Gastrocnemius medialis (tissue), 4 donors: ENCODE results near the gene CCDC82. TPM values are rescaled to one million over a fixed set of nuclear protein-coding genes. Genes with fewer than 3 reads are reported as not detected.

Experiments
- ATAC-seq, 2 donors: fragments of 150-250 bp; one replicate each; pipeline ENCODE4 v1.9.1; 2016
- DNase-seq, 2 donors: peaks; one replicate each; pipeline ENCODE4 v3.0.0-alpha.2; 2019
- H3K27ac ChIP-seq, 4 donors: fragments of 200-600 bp; sonication (generic); 1 replicate in 1 of 4; 2 replicates in 3 of 4; pipeline ENCODE4 v1.5.1; 2016 to 2018; ENCODE audit warnings: mild to moderate bottlenecking in 2 of 4, moderate library complexity in 1 of 4
- H3K27me3 ChIP-seq, 3 donors: fragments of 200-600 bp; sonication (generic) in 2 of 3; 1 replicate in 1 of 3; 2 replicates in 2 of 3; pipeline versions ENCODE4 v1.5.1 to v1.6.0; 2016 to 2019; ENCODE audit warnings: mild to moderate bottlenecking in 1 of 3, moderate library complexity in 1 of 3
- H3K36me3 ChIP-seq, 2 donors: fragments of 200-600 bp; sonication (generic) in 1 of 2; one replicate each; pipeline ENCODE4 v1.5.1; 2017 to 2018
- H3K4me1 ChIP-seq, 2 donors: fragments of 200-600 bp; sonication (generic) in 1 of 2; one replicate each; pipeline ENCODE4 v1.5.1; 2016 to 2017; ENCODE audit warnings: mild to moderate bottlenecking in 2 of 2
- H3K4me3 ChIP-seq, 4 donors: fragments of 200-600 bp; sonication (generic) in 3 of 4; 1 replicate in 1 of 4; 2 replicates in 3 of 4; pipeline ENCODE4 v1.5.1; 2016 to 2019; ENCODE audit warnings: mild to moderate bottlenecking in 2 of 4
- H3K9me3 ChIP-seq, 3 donors: fragments of 200-600 bp; sonication (generic) in 2 of 3; 1 replicate in 1 of 3; 2 replicates in 2 of 3; pipeline ENCODE4 v1.5.1; 2016 to 2019
- POLR2A ChIP-seq, 2 donors: fragments of 450-650 bp; IDR thresholded peaks; one replicate each; pipeline ENCODE4 v1.6.1; 2017; ENCODE audit warnings: antibody characterized with exemption in 2 of 2, mild to moderate bottlenecking in 2 of 2, moderate library complexity in 2 of 2
- in situ Hi-C, 4 donors: fragments of 200-750 bp; cut with MboI; loops; one replicate each; pipeline versions ENCODE4 v1.15.0 to v1.8.0; 2017; ENCODE audit warnings: low sequenced_read_pairs in 4 of 4
- intact Hi-C: fragments of 100-400 bp; cut with DNase I; formaldehyde crosslinking; loops from one replicate; pipeline ENCODE4 v1.15.1; 2023; ENCODE audit warnings: low total_unique reads
- total RNA-seq, 4 donors: library from RNA; depleted of rRNA; stranded (reverse); fragments of >200 nt; gene quantifications; one replicate each; pipeline versions ENCODE4 v1.1.0 to v1.2.3, GENCODE V29; 2016
- TF ChIP-seq, protein P1 (sequence below), 5 experiments: fragments of 450-650 bp in 3 of 5; fragments of 200-600 bp in 2 of 5; sonication (generic) in 2 of 5; IDR thresholded peaks in 4 of 5; conservative IDR thresholded peaks in 1 of 5; 1 replicate in 4 of 5; 2 replicates in 1 of 5; pipeline ENCODE4 v1.5.1; 2016 to 2019; ENCODE audit warnings: antibody characterized with exemption in 5 of 5, mild to moderate bottlenecking in 3 of 5, moderate library complexity in 3 of 5

CCDC82 gene
- total RNA-seq, 4 donors from 2014 or later: 4.6 to 9.1 (median 6.6) TPM

DNA sequence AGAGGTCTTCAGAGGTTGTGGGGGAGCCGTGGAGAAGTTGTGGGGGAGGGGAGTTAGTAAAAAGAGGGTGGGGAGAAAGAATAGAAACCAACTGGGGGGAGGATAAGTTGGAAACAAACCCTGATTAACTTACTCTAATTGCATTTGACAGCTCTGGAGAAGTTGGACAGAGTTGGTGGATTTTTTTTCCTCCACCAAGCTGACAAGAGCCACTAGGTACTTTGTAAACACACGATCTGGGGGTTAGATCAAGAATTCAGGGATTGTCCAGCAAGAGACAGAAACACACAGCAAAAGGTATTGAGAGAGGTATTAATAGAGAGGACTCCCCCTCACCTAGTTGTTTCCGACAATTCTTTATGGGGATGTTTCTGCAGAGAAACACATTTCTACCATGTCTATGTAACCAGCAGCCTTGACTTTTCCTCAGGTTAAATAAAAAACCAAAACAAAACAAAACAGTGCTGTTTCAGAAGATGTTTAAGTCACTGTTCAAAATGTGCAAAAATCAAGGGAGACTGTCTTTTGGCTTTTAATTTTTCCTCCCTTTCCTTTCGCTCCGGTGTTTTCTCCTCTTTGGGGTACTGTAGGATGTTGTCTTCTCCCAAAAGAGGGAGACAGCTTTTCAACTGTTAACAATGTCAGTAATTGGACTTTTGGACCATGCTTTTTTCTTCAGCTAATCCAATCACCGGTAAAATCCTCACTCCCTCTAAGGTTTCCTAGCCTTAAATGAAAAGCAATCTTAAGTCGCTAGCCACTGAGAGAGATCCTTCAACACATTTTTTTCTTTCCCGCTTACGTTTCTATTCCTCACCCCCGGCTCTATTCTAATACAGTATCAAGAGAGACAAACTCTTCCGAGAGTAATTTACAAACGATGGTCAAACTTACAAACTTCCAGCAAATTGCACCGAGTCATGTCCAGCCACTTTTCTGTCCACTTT is 47.4 kb downstream of the CCDC82 start:
- ATAC-seq (peak in 1 of 2 donors; percentile 2), DNase-seq (no peak)
- TF ChIP-seq POLR2A (IDR thresholded peaks at IDR 0.05): no peak
- TF ChIP-seq, protein P1, sequence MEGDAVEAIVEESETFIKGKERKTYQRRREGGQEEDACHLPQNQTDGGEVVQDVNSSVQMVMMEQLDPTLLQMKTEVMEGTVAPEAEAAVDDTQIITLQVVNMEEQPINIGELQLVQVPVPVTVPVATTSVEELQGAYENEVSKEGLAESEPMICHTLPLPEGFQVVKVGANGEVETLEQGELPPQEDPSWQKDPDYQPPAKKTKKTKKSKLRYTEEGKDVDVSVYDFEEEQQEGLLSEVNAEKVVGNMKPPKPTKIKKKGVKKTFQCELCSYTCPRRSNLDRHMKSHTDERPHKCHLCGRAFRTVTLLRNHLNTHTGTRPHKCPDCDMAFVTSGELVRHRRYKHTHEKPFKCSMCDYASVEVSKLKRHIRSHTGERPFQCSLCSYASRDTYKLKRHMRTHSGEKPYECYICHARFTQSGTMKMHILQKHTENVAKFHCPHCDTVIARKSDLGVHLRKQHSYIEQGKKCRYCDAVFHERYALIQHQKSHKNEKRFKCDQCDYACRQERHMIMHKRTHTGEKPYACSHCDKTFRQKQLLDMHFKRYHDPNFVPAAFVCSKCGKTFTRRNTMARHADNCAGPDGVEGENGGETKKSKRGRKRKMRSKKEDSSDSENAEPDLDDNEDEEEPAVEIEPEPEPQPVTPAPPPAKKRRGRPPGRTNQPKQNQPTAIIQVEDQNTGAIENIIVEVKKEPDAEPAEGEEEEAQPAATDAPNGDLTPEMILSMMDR (IDR thresholded peaks at IDR 0.05 in 4 of 5, conservative IDR thresholded peaks at IDR 0.05 in 1 of 5): no peak
- Histone ChIP-seq H3K9me3 (no peaks in the 10 kb centered on the region), H3K4me1 (peaks cover 3 to 6% of the 10 kb centered on the region in 2 donors), H3K27me3 (no peaks in the 10 kb centered on the region), H3K4me3 (peak overlapping the region; percentile 60 to 79 (median 64)), H3K36me3 (no peaks in the 10 kb centered on the region), H3K27ac (peak overlapping the region; percentile 63 to 74 (median 66))
- in situ Hi-C loops (loop anchor here (5.0 to 25.0 kb wide), 4 partner anchors 280 to 290 kb away; no protein-coding TSS in a partner anchor), intact Hi-C loops (loop anchor here (2.0 to 5.0 kb wide), 3 partner anchors 130 to 420 kb away; partner anchors contain the start of gene MTMR2)

DNA sequence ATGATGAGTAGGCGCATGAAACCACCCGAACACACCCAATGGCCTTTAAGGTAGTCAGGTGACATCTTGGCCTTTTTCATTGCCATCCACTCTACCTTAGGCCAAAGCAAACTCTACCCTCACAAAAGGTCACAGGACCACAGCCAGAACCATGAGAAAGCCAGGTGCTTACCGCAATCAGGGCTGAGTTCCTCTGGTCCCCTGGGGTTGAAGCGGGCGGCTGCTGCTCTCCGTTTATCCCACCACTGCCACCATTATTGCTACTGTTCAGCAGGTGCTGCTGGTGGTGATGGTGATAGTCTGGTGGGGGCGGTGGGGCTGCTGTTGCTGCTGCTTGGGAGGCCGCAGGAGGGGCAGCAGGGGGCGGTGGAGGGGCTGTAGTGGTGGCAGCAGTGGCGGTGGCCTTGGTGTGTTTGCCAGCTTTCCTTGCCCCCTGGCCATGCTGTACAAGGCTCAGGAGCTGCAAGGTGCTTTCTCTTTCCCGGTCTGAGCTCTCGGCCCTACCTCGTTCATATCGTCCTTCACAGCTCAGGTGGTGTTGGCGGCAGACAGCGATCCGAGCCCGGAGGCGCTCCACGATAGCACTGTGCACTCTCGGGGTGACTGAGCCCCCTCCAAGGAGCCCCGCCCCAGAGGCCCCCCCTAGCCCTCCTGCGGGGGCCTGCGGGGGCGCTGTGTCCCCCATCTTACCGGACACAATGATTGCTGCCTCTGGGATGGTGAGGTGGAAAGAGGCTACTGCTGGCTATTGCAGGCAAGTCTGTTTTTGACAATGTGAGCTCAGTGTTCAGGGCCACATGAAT is 48.3 kb downstream of the CCDC82 start:
- H3K9me3 ChIP-seq: no peaks in the 10 kb centered on the region
- in situ Hi-C loops (loop anchor here (5.0 to 25.0 kb wide), 4 partner anchors 279 to 289 kb away; no protein-coding TSS in a partner anchor), intact Hi-C loops (loop anchor here (2.0 to 5.0 kb wide), 3 partner anchors 129 to 419 kb away; partner anchors contain the start of gene MTMR2)
- no peak for DNase-seq
- no peaks in the 10 kb centered on the region for H3K36me3 ChIP-seq
- peak overlapping the region; percentile 63 to 74 (median 66) for H3K27ac ChIP-seq
- no peaks in the 10 kb centered on the region for H3K27me3 ChIP-seq
- peaks cover 3 to 6% of the 10 kb centered on the region in 2 donors for H3K4me1 ChIP-seq
- no peak for ATAC-seq
- no peak for TF ChIP-seq POLR2A (IDR thresholded peaks at IDR 0.05)
- TF ChIP-seq, protein P1 (IDR thresholded peaks at IDR 0.05 in 4 of 5, conservative IDR thresholded peaks at IDR 0.05 in 1 of 5): peak in 2 of 5 experiments; percentile 27 to 43
- H3K4me3 ChIP-seq: peak overlapping the region; percentile 60 to 79 (median 64)

DNA sequence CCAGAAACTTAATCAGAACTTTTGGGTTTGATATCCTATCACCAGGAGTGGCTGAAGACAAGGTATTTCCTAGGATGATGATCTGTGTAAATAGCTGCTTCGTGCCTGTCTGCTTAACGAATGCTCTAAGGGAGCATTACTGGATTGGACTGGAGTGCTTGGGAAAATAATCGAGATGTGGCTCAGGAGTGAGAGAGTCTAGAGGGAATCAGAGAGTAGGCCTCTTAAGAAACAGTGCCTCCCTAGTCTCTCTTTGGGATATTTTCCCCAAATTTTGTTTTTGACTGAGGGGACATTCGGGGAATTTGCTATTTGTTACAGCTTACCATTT is 49.2 kb downstream of the CCDC82 start:
- TF ChIP-seq POLR2A (IDR thresholded peaks at IDR 0.05): no peak
- TF ChIP-seq, protein P1 (IDR thresholded peaks at IDR 0.05 in 4 of 5, conservative IDR thresholded peaks at IDR 0.05 in 1 of 5): no peak
- H3K27me3 ChIP-seq: no peaks in the 10 kb centered on the region
- in situ Hi-C loops (loop anchor here (5.0 to 25.0 kb wide), 4 partner anchors 278 to 288 kb away; no protein-coding TSS in a partner anchor), intact Hi-C loops (loop anchor here (5.0 kb wide), 2 partner anchors 128 to 418 kb away; partner anchors contain the start of gene MTMR2)
- H3K4me3 ChIP-seq: peak overlapping the region; percentile 60 to 79 (median 64)
- ATAC-seq (no peak), DNase-seq (no peak)
- no peaks in the 10 kb centered on the region for H3K36me3 ChIP-seq
- peak overlapping the region; percentile 63 to 74 (median 66) for H3K27ac ChIP-seq
- H3K4me1 ChIP-seq: peaks cover 3 to 6% of the 10 kb centered on the region in 2 donors
- H3K9me3 ChIP-seq: no peaks in the 10 kb centered on the region
